Right lobe of liver (tissue), 6 donors: ENCODE data around the gene SDF2L1. TPM values are rescaled to one million over a fixed set of nuclear protein-coding genes. Genes with fewer than 3 reads are reported as not detected.

Experiments used
- ATAC-seq, 4 donors: fragments of 200-7000 bp; cut with Tn5 transposase; one replicate each; pipeline ENCODE4 v1.9.1; 2020; ENCODE audit warnings: mild to moderate bottlenecking in 4 of 4, moderate library complexity in 4 of 4
- DNase-seq, 3 donors: peaks; one replicate each; pipeline ENCODE4 v3.0.0-alpha.2; 2020
- H3K27ac ChIP-seq, 3 donors: fragments of 200-600 bp; one replicate each; pipeline ENCODE4 v1.8.0; 2022
- H3K27me3 ChIP-seq, 2 donors: fragments of 200-600 bp; one replicate each; pipeline ENCODE4 v1.8.0; 2022
- H3K36me3 ChIP-seq, 4 donors: fragments of 200-600 bp; sonication (generic) in 1 of 4; one replicate each; pipeline versions ENCODE4 v1.5.1 to v1.8.0; 2017 to 2022; ENCODE audit warnings: control low read depth in 1 of 4
- H3K4me1 ChIP-seq, 4 donors: fragments of 200-600 bp; sonication (generic) in 1 of 4; one replicate each; pipeline versions ENCODE4 v1.5.1 to v1.8.0; 2017 to 2022; ENCODE audit warnings: control low read depth in 1 of 4
- H3K4me3 ChIP-seq, 3 donors: fragments of 200-600 bp; one replicate each; pipeline ENCODE4 v1.8.0; 2022
- H3K9me3 ChIP-seq, 4 donors: fragments of 200-600 bp; sonication (generic) in 1 of 4; one replicate each; pipeline versions ENCODE4 v1.5.1 to v1.8.0; 2017 to 2022; ENCODE audit warnings: control low read depth in 1 of 4
- POLR2A ChIP-seq: fragments of 450-650 bp; IDR thresholded peaks from one replicate; pipeline ENCODE4 v1.6.1; 2017; ENCODE audit warnings: antibody characterized with exemption, mild to moderate bottlenecking
- WGBS: methylation state at CpG from one replicate; pipeline ENCODE4 v1.1.6; 2018; ENCODE audit warnings: low coverage, low lambda C conversion rate; ENCODE audit not compliant: insufficient coverage; ENCODE audit errors: missing lambda C conversion rate; 5-methylcytosine and 5-hydroxymethylcytosine counted together
- intact Hi-C, 2 donors: fragments of 100-400 bp; cut with DNase I; formaldehyde crosslinking; loops; one replicate each; pipeline versions ENCODE4 v1.11.2 to v1.14.1; 2022
- total RNA-seq, 6 experiments: library from RNA; depleted of rRNA in 2 of 6; stranded (reverse); fragments of >200 nt in 2 of 6; fragmentation: NEBNext Ultra II Directional in 3 of 6; extraction: Animal tissue kit (Norgen Biotek cat#: 25700) in 3 of 6; gene quantifications; one replicate each; pipeline versions ENCODE4 v1.1.0 to v1.2.4, GENCODE V29; 2016 to 2023
- TF ChIP-seq, protein P1 (sequence below), 4 donors: fragments of 200-600 bp in 3 of 4; fragments of 450-650 bp in 1 of 4; IDR thresholded peaks; one replicate each; pipeline versions ENCODE4 v1.5.1 to v1.8.0; 2016 to 2022; ENCODE audit warnings: antibody characterized with exemption in 4 of 4, mild to moderate bottlenecking in 2 of 4
- donor health status: DM: no; HTN: yes; CAD: no.
- donor health status: DM: no; HTN: no; CAD: no.
- donor health status: DM: no; HTN: no; CAD: no.
- donor health status: DM: no; HTN: yes; CAD: no.
- donor health status: DM: no; HTN: yes; CAD: no.

SDF2L1 gene
- total RNA-seq, 6 experiments from 2014 or later: 33.1 to 85.7 (median 71.6) TPM

DNA sequence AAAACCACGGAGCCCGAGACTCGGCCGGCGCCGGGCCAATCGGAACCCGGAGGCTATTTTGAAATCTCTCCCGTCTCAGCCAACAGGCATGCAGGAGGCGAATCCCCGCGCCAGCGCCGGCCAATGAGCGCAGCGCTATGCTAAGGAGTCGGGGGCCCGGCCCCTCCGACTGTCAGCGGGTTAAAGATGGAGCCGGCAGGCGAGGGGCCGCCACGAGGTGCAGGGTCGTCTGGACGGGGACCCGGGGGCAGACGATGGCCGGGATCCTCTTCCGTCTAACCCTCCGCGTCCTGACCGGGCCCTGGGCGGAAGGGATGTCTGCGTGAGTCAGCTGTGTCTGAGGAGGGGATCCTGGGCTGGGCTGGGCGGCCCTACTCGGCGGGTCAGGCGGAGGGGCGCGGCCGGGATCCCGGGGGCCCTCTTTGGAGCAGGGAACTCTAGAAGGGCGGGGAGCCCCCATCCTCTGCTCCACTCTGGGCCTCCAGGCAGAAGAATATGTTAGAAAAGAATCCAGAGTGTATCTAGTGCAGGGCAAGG lies 10.0 kb downstream of the SDF2L1 start:
- Histone ChIP-seq H3K27me3 (no peaks in the 10 kb centered on the region), H3K27ac (no peak overlapping the region), H3K9me3 (no peaks in the 10 kb centered on the region), H3K4me1 (peaks cover 0 to 16% (median 3%) of the 10 kb centered on the region in 4 donors), H3K4me3 (peak overlapping the region; percentile 19 to 50 (median 37)), H3K36me3 (peaks cover 0 to 8% (median 0%) of the 10 kb centered on the region in 4 donors)
- TF ChIP-seq, protein P1, sequence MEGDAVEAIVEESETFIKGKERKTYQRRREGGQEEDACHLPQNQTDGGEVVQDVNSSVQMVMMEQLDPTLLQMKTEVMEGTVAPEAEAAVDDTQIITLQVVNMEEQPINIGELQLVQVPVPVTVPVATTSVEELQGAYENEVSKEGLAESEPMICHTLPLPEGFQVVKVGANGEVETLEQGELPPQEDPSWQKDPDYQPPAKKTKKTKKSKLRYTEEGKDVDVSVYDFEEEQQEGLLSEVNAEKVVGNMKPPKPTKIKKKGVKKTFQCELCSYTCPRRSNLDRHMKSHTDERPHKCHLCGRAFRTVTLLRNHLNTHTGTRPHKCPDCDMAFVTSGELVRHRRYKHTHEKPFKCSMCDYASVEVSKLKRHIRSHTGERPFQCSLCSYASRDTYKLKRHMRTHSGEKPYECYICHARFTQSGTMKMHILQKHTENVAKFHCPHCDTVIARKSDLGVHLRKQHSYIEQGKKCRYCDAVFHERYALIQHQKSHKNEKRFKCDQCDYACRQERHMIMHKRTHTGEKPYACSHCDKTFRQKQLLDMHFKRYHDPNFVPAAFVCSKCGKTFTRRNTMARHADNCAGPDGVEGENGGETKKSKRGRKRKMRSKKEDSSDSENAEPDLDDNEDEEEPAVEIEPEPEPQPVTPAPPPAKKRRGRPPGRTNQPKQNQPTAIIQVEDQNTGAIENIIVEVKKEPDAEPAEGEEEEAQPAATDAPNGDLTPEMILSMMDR (IDR thresholded peaks at IDR 0.05): no peak
- TF ChIP-seq POLR2A: no peak
- peak; percentile 84 to 94 (median 89) for ATAC-seq
- WGBS: under 1% methylated on average over 18 of the region's 44 CpGs
- peak; percentile 85 to 88 (median 86) for DNase-seq
- intact Hi-C loops: no loop called here

DNA sequence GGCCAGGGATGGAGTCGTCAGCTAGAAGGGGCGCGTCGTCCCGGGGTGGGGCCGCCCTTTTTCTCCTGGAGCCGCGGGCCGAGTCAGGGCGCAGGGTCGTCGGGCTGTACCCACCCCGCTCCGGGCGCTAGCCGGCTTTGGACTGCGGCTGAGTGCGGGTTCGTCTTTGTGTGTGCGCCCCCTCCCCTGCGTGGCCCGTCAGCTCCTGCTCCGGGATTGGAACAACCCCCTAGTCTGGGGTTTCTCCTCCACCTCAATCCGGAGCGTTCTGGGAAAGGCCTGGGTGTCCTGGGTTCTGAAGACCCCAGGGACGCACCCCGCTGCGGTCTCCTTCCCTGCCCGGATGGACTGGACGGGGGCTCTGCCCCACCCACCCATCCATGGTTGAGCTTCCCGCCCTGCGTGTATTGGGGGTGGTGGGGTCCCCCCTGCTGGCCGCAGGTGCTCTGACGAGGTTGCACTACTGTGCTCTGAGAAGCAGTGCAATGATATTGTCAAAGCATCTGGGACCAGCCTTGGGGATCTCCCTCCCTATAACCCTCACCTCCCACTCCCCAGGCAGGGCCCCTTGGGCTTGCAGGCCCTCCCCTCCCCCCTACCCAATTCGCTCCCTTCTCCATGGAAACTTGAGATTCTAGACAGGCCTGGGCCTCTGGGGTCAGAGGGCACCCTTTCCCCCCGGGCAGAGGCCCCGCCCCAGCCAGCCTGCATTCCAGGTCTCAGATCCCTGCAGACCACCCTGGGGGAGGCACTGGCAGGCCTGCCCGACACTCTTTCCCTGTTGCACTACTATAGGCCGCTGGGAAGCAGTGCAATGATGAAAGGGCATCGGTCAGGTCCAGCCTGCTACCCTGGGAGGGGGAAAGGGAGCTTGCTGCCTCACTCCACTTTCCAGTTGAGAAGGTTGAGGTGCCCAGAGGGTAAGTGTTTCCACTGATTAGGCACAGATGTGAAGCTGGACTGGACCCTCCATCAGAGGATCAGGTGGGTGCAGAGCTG lies 10.7 kb downstream of the SDF2L1 start:
- H3K27ac ChIP-seq: no peak overlapping the region
- WGBS: 51% methylated on average over 19 of the region's 40 CpGs
- peaks cover 0 to 16% (median 3%) of the 10 kb centered on the region in 4 donors for H3K4me1 ChIP-seq
- H3K4me3 ChIP-seq: peak overlapping the region; percentile 19 to 50 (median 37)
- DNase-seq (no peak), ATAC-seq (no peak)
- no peaks in the 10 kb centered on the region for H3K27me3 ChIP-seq
- TF ChIP-seq, protein P1 (IDR thresholded peaks at IDR 0.05): no peak
- TF ChIP-seq POLR2A: no peak
- peaks cover 0 to 8% (median 0%) of the 10 kb centered on the region in 4 donors for H3K36me3 ChIP-seq
- intact Hi-C loops: no loop called here
- H3K9me3 ChIP-seq: no peaks in the 10 kb centered on the region

DNA sequence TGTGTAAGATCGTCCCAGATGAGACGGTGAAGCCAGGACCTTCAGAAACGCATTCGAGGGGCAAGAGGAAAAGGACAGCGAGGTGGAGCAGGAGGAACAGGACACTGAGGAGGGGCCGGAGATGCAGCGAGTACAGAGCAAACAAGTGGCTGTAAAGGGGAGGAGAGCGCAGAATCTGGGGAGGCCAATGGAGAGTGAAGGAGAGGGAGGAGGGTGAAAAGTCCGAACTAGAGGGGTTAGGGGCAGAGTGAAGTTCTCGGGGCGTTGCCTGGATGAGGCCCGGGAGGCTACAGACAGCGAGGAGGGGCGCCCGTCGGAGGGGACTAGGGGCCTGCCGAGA lies 14.9 kb downstream of the SDF2L1 start:
- Histone ChIP-seq H3K4me1 (peaks cover 0 to 3% (median 0%) of the 10 kb centered on the region in 4 donors), H3K9me3 (no peaks in the 10 kb centered on the region), H3K27me3 (no peaks in the 10 kb centered on the region), H3K27ac (no peak overlapping the region), H3K4me3 (peak overlapping the region in 2 of 3 donors; percentile 52 to 58), H3K36me3 (no peaks in the 10 kb centered on the region)
- WGBS: 57% methylated on average over 9 of the region's 17 CpGs
- ATAC-seq (no peak), DNase-seq (no peak)
- intact Hi-C loops: no loop called here
- TF ChIP-seq, protein P1 (IDR thresholded peaks at IDR 0.05): no peak

DNA sequence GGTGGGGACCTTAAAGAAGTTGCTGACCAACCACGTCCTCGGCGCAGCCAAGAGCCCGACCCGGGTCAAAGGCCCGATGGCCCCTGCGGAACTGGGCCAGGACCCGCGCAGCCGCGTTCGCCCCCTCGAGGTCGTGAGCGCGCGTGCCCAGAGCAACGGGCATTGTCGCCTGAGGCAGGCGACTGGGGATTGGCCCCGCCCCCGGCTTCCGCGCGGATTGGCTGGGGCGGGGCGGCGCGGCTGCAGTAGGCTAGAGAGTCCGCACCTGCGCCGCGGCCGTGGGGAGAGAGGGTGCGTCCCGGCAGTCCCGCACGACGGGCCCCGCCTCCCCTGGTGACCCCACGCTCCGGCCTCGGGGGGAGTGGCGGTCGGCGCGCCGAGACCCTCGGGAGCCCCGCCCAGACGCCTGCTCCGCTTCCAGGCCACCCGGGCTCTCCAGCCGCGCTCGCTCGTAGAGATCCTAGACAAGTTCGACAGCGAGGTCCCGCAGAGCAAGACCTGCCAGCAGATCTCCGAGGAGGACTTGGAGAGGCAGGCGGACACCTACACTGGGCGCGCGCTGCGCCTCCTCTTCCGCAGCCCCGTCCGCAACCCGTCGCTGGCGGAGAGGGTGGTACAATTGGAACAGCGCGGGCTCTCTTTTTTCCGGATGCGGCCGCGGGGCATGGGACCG lies 15.4 kb downstream of the SDF2L1 start:
- DNase-seq (peak; percentile 74 to 84 (median 83)), ATAC-seq (peak; percentile 84 to 93 (median 91))
- Histone ChIP-seq H3K4me3 (peak overlapping the region; percentile 52 to 58 (median 58)), H3K4me1 (no peaks in the 10 kb centered on the region), H3K27me3 (no peaks in the 10 kb centered on the region), H3K27ac (no peak overlapping the region), H3K9me3 (no peaks in the 10 kb centered on the region), H3K36me3 (no peaks in the 10 kb centered on the region)
- TF ChIP-seq, protein P1 (IDR thresholded peaks at IDR 0.05): peak; percentile 16 to 28 (median 22)
- no peak for TF ChIP-seq POLR2A
- WGBS: no CpG with 5 or more reads among the region's 79 CpGs
- intact Hi-C loops: no loop called here
